Mesenchymal stem cell (in vitro differentiated cells and primary cell): Measurements from ENCODE around the gene HOXB6.

Experiments
- DNase-seq: peaks from one replicate; pipeline ENCODE4 v3.0.0-alpha.2; 2013
- H2AFZ ChIP-seq: one replicate; pipeline ENCODE4 v1.6.1; 2013; ENCODE audit warnings: low read depth, mild to moderate bottlenecking, control low read depth, inconsistent platforms, low read length, moderate library complexity
- H2AK5ac ChIP-seq: 2 replicates; pipeline ENCODE4 v1.6.1; 2013; ENCODE audit warnings: low read length, moderate library complexity, mild to moderate bottlenecking, inconsistent platforms; ENCODE audit not compliant: severe bottlenecking
- H2BK120ac ChIP-seq: one replicate; pipeline ENCODE4 v1.6.1; 2013; ENCODE audit warnings: low read depth, mild to moderate bottlenecking, inconsistent platforms, low read length, moderate library complexity
- H2BK12ac ChIP-seq, 2 experiments: one replicate each; pipeline ENCODE4 v1.6.1; 2013; ENCODE audit warnings: inconsistent platforms in 2 of 2, low read length in 2 of 2, mild to moderate bottlenecking in 2 of 2, moderate library complexity in 2 of 2, control low read depth in 1 of 2
- H2BK15ac ChIP-seq: one replicate; pipeline ENCODE4 v1.6.1; 2013; ENCODE audit warnings: mild to moderate bottlenecking, low read depth, inconsistent platforms; ENCODE audit not compliant: poor library complexity, severe bottlenecking
- H2BK5ac ChIP-seq: 2 replicates; pipeline ENCODE4 v1.6.1; 2013; ENCODE audit warnings: low read depth, mild to moderate bottlenecking, low read length, control low read depth, inconsistent platforms; ENCODE audit not compliant: poor library complexity, severe bottlenecking
- H3K14ac ChIP-seq, 2 experiments: one replicate each; pipeline ENCODE4 v1.6.1; 2013; ENCODE audit warnings: inconsistent platforms in 2 of 2, low read length in 2 of 2, control low read depth in 1 of 2, mild to moderate bottlenecking in 1 of 2, moderate library complexity in 1 of 2
- H3K18ac ChIP-seq, 2 experiments: one replicate each; pipeline ENCODE4 v1.6.1; 2013; ENCODE audit warnings: inconsistent platforms in 2 of 2, low read length in 2 of 2, control low read depth in 1 of 2, low read depth in 1 of 2, mild to moderate bottlenecking in 1 of 2
- H3K23ac ChIP-seq, 2 experiments: one replicate each; pipeline ENCODE4 v1.6.1; 2013; ENCODE audit warnings: inconsistent platforms in 2 of 2, low read length in 2 of 2, mild to moderate bottlenecking in 2 of 2, moderate library complexity in 2 of 2, control low read depth in 1 of 2
- H3K27ac ChIP-seq: 2 replicates; pipeline ENCODE4 v1.5.1; 2013; ENCODE audit warnings: mild to moderate bottlenecking, moderate library complexity, low read length, control low read depth, inconsistent platforms; ENCODE audit not compliant: poor library complexity, severe bottlenecking
- H3K27me3 ChIP-seq, 2 experiments: 2 replicates each; pipeline versions ENCODE4 v1.6.1 to v1.7.0; 2013; ENCODE audit warnings: low read length in 2 of 2, mild to moderate bottlenecking in 2 of 2, moderate library complexity in 2 of 2, control low read depth in 1 of 2, inconsistent platforms in 1 of 2; ENCODE audit not compliant: control insufficient read depth in 1 of 2, insufficient read depth in 1 of 2
- H3K36me3 ChIP-seq, 2 experiments: 2 replicates each; pipeline versions ENCODE4 v1.6.1 to v1.7.0; 2013; ENCODE audit warnings: low read length in 2 of 2, control low read depth in 1 of 2, inconsistent platforms in 1 of 2, low read depth in 1 of 2, mild to moderate bottlenecking in 1 of 2; ENCODE audit not compliant: insufficient read depth in 2 of 2, control insufficient read depth in 1 of 2
- H3K4ac ChIP-seq, 2 experiments: one replicate each; pipeline ENCODE4 v1.6.1; 2013; ENCODE audit warnings: inconsistent platforms in 2 of 2, low read length in 2 of 2, mild to moderate bottlenecking in 2 of 2, moderate library complexity in 2 of 2, control low read depth in 1 of 2, low read depth in 1 of 2
- H3K4me1 ChIP-seq: 2 replicates; pipeline ENCODE4 v1.6.1; 2013; ENCODE audit warnings: low read depth, low read length, control low read depth; ENCODE audit not compliant: control insufficient read depth, insufficient read depth
- H3K4me2 ChIP-seq: 2 replicates; pipeline ENCODE4 v1.6.1; 2013; ENCODE audit warnings: low read length, mild to moderate bottlenecking, inconsistent platforms; ENCODE audit not compliant: poor library complexity, severe bottlenecking
- H3K4me3 ChIP-seq, 2 experiments: 2 replicates each; pipeline versions ENCODE4 v1.5.1 to v1.7.0; 2013; ENCODE audit warnings: low read length in 2 of 2, mild to moderate bottlenecking in 2 of 2, control low read depth in 1 of 2, low read depth in 1 of 2; ENCODE audit not compliant: insufficient read depth in 1 of 2
- H3K79me1 ChIP-seq: replicated peaks from 2 replicates; pipeline ENCODE4 v1.6.1; 2013; ENCODE audit warnings: mild to moderate bottlenecking, control low read depth, low read length, inconsistent platforms; ENCODE audit not compliant: poor library complexity, severe bottlenecking
- H3K9ac ChIP-seq: 2 replicates; pipeline ENCODE4 v1.7.0; 2013; ENCODE audit warnings: mild to moderate bottlenecking, low read length, moderate library complexity
- H3K9me3 ChIP-seq: 2 replicates; pipeline ENCODE4 v1.7.0; 2013; ENCODE audit warnings: mild to moderate bottlenecking, low read length; ENCODE audit not compliant: control insufficient read depth
- H4K8ac ChIP-seq: one replicate; pipeline ENCODE4 v1.6.1; 2013; ENCODE audit warnings: inconsistent platforms, mild to moderate bottlenecking, low read length, moderate library complexity
- H4K91ac ChIP-seq: one replicate; pipeline ENCODE4 v1.6.1; 2013; ENCODE audit warnings: mild to moderate bottlenecking, low read length, inconsistent platforms
- WGBS: methylation state at CpG from one replicate; pipeline ENCODE4 v1.1.7; 2013; ENCODE audit warnings: mixed read lengths; 5-methylcytosine and 5-hydroxymethylcytosine counted together

Gene HOXB6

DNA sequence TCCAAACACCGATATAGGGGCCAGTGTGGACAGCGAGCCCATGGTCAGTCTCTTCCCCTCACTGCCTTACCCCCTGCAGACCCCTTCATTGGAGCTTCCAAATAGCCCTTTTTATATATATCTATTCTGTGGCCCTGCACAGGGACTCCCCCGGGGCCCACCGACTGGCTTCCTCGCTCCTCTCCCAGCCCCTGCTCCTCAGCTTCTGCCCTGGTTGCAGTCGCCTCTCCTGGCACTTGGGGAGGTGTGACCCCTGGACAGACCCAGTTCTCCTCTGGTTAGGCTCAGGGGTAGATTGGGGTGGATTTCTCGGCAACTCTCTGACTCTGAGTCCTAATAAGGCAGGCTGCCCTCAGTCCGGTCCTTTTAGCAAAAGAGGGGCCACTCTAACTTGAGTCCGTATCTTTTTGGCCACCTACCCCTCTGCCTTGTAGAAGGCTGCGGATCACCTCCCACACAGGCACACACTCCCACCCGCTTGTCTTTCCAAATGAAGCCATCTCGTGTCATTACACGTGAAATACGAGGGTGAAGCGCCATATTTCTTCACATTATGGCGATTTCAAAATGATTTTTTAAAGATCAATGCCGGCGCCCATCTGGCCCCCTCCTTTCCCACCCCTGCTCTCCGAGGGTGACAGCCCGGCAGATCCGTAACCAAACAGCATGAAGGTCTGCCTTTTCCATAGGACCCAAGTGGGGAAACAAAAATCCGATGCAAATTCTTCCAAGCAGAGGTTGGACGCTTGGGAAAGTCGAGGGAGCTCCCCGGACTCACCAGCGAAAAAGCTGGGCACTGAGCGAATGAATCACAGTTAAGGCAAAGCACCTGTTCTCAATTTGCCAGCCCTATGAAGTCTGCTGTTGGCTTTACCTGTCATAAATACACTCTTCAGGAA lies 23.1 kb upstream of the HOXB6 start:
- peaks cover 95 to 98% of the 10 kb centered on the region in 2 experiments for H3K27me3 ChIP-seq
- no peak overlapping the region for H3K23ac ChIP-seq
- no peak overlapping the region for H3K9ac ChIP-seq

DNA sequence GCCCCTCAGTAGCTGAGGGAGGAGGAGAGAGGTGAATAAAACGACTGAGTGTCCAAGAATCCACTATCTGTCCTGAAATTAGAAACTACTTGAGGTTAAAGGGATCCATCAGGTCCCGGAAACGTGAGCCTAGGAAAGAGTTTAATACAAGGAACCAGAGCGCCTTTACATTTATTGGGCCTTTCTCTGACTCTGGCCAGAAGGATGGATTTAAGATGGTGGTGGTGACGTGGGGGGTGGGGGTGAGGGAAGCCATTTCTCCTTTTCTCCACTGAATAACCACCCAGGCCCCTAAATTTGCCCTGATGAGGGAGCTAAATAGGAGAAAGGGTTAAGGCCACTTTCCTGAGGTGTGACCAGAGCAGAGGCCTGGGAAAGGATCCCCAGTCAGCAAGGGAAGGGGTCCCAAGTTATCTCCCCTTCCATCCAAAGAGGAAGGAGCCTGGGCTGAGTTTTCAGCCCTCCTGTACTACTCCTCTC lies 22.4 kb upstream of the HOXB6 start:
- no peak overlapping the region for H3K14ac ChIP-seq
- no peaks in the 10 kb centered on the region for H3K36me3 ChIP-seq
- no peak overlapping the region for H3K4me3 ChIP-seq
- H3K9ac ChIP-seq, result no peak overlapping the region
- peak overlapping the region; percentile 26 for H2BK15ac ChIP-seq
- H2BK120ac ChIP-seq, result peak overlapping the region; percentile 29
- no peak overlapping the region for H2BK5ac ChIP-seq
- DNase-seq, result no peak
- no peak overlapping the region for H4K91ac ChIP-seq
- H3K18ac ChIP-seq, result peak overlapping the region; percentile 23 to 68
- no peak overlapping the region for H2AFZ ChIP-seq
- H3K4me1 ChIP-seq, result peaks cover 21% of the 10 kb centered on the region
- no peaks in the 10 kb centered on the region for H3K79me1 ChIP-seq
- H3K23ac ChIP-seq, result no peak overlapping the region
- H4K8ac ChIP-seq, result no peak overlapping the region
- H2AK5ac ChIP-seq, result no peak overlapping the region
- H3K9me3 ChIP-seq, result peaks cover 6% of the 10 kb centered on the region
- peaks cover 95 to 98% of the 10 kb centered on the region in 2 experiments for H3K27me3 ChIP-seq
- WGBS, result 27% methylated on average over 4 of the region's 5 CpGs
- no peak overlapping the region for H3K4me2 ChIP-seq
- peak overlapping the region in 1 of 2 experiments; percentile 11 for H2BK12ac ChIP-seq
- no peak overlapping the region for H3K27ac ChIP-seq
- peak overlapping the region; percentile 66 to 76 for H3K4ac ChIP-seq

More for the DNA sequence above, 23.1 kb upstream of the HOXB6 start:
- Histone ChIP-seq H3K4me1 (peaks cover 21% of the 10 kb centered on the region), H2BK120ac (peak overlapping the region; percentile 19), H3K4me2 (no peak overlapping the region), H2BK15ac (peak overlapping the region; percentile 26), H3K79me1 (no peaks in the 10 kb centered on the region), H3K27ac (no peak overlapping the region), H2AFZ (no peak overlapping the region), H2BK12ac (no peak overlapping the region), H4K91ac (no peak overlapping the region), H3K9me3 (peaks cover 6% of the 10 kb centered on the region), H3K4ac (peak overlapping the region in 1 of 2 experiments; percentile 66), H3K36me3 (no peaks in the 10 kb centered on the region), H2BK5ac (no peak overlapping the region), H3K18ac (peak overlapping the region in 1 of 2 experiments; percentile 19), H4K8ac (peak overlapping the region; percentile 53), H3K4me3 (no peak overlapping the region), H3K14ac (no peak overlapping the region), H2AK5ac (no peak overlapping the region)
- WGBS, result 45% methylated on average over 27 of the region's 27 CpGs
- no peak for DNase-seq

DNA sequence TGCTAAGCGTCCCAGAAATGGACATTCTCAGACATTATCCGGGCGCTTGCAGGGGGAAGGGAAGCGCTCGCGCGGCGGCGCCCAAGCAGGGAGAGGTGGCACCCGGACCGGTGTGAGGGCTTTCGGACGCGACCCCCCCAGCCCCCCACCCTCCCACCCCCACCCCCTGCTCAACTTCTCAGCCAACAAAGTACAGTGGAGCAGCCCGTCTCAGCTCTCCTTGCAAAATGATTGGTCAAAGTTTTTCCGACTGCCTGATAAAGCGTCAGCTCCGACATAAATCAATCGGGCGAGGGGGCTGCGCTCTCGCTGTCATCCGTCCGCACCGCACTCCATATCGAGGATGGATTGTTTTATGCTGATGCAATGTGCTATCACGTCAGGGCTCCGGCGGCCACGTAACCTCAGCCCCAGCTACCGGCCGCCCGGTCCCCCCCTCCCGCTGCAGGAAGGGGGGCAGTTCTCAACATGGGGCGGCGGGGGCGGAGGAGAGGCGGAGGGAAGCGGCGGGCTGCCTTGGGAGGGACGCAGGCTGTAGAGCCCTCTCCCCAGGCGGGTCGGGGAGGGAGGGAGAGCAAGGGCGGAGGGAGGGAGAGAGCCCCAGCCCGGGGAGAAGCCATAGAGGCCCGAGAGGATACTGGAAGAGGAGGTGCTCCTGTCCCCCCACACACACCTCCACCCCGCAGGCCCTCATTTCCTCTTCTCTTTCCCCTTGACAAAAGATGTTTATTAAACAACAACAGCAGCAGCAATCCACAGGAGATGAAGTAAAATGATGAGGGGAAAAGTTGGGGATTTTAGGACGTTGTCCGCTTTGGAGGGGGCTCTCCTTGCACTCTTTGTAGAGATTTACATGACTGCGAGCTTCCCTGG lies 21.7 kb upstream of the HOXB6 start, which contains the start of gene HOXB9:
HOXB9 (minus strand) TSS at position 114 of the 873 bp plus-strand sequence; CDS start at position 25, 89 bp downstream.
- Histone ChIP-seq H3K27ac (no peak within 1 kb of the TSS), H3K23ac (peak within 1 kb of the TSS in 1 of 2 experiments; percentile 95), H3K79me1 (no peaks in the 10 kb centered on the region), H4K91ac (peak within 1 kb of the TSS; percentile 72), H2BK120ac (peak within 1 kb of the TSS; percentile 69), H3K4me2 (peak within 1 kb of the TSS; percentile 54), H3K4me3 (peak within 1 kb of the TSS; percentile 34 to 78), H3K14ac (peak within 1 kb of the TSS; percentile 68 to 97), H3K18ac (peak within 1 kb of the TSS; percentile 78 to 98), H2AK5ac (no peak within 1 kb of the TSS), H3K4ac (peak within 1 kb of the TSS; percentile 76 to 97), H3K4me1 (peaks cover 21% of the 10 kb centered on the region), H2AFZ (no peak within 1 kb of the TSS), H3K9me3 (peaks cover 6% of the 10 kb centered on the region), H3K36me3 (no peaks in the 10 kb centered on the region), H2BK5ac (no peak within 1 kb of the TSS), H3K9ac (peak within 1 kb of the TSS; percentile 67), H2BK15ac (peak within 1 kb of the TSS; percentile 60), H3K27me3 (peaks cover 95 to 98% of the 10 kb centered on the region in 2 experiments), H4K8ac (peak within 1 kb of the TSS; percentile 73), H2BK12ac (peak within 1 kb of the TSS in 1 of 2 experiments; percentile 94)
- DNase-seq, result peak; percentile 97
- 2% methylated on average over 30 of the region's 50 CpGs for WGBS
